Lung (tissue), 16 donors: ENCODE measurements around the gene RAB44. TPM values are rescaled to one million over a fixed set of nuclear protein-coding genes. Genes with fewer than 3 reads are reported as not detected.

Experiments used
- ATAC-seq: fragments of 200-7000 bp; cut with Tn5 transposase; one replicate; pipeline ENCODE4 v1.9.1; 2020; ENCODE audit warnings: moderate number of reproducible peaks; ENCODE audit not compliant: insufficient read depth, low FRiP score
- DNase-seq, 3 donors: peaks; one replicate each; pipeline ENCODE4 v3.0.0-alpha.2; 2013 to 2017
- H3K27ac ChIP-seq, 2 donors: one replicate each; pipeline ENCODE4 v1.5.1; 2013; ENCODE audit warnings: mild to moderate bottlenecking in 2 of 2, moderate library complexity in 2 of 2, control low read depth in 1 of 2, inconsistent platforms in 1 of 2, low read depth in 1 of 2, low read length in 1 of 2
- H3K27me3 ChIP-seq, 3 donors: one replicate each; pipeline ENCODE4 v1.5.1; 2013; ENCODE audit warnings: low read length in 2 of 3; ENCODE audit not compliant: control insufficient read depth in 3 of 3, insufficient read depth in 3 of 3
- H3K36me3 ChIP-seq, 4 donors: one replicate each; pipeline ENCODE4 v1.5.1; 2013; ENCODE audit warnings: low read length in 4 of 4, mild to moderate bottlenecking in 1 of 4, moderate library complexity in 1 of 4; ENCODE audit not compliant: control insufficient read depth in 4 of 4, insufficient read depth in 4 of 4
- H3K4me1 ChIP-seq, 5 donors: one replicate each; pipeline ENCODE4 v1.5.1; 2013; ENCODE audit warnings: low read length in 5 of 5, mild to moderate bottlenecking in 2 of 5, moderate library complexity in 1 of 5; ENCODE audit not compliant: control insufficient read depth in 5 of 5, insufficient read depth in 5 of 5
- H3K4me3 ChIP-seq: one replicate; pipeline ENCODE4 v1.5.1; 2013; ENCODE audit warnings: mild to moderate bottlenecking, control low read depth, moderate library complexity
- H3K9ac ChIP-seq, 2 donors: one replicate each; pipeline ENCODE4 v1.5.1; 2013; ENCODE audit warnings: low read length in 2 of 2, control low read depth in 1 of 2; ENCODE audit not compliant: insufficient read depth in 1 of 2
- H3K9me3 ChIP-seq, 4 donors: one replicate each; pipeline ENCODE4 v1.5.1; 2013; ENCODE audit warnings: low read length in 3 of 4, mild to moderate bottlenecking in 1 of 4, moderate library complexity in 1 of 4; ENCODE audit not compliant: control insufficient read depth in 4 of 4, insufficient read depth in 3 of 4
- CTCF ChIP-seq: IDR thresholded peaks from 2 replicates; pipeline ENCODE4 v1.5.1; 2012; ENCODE audit warnings: mild to moderate bottlenecking; ENCODE audit errors: control extremely low read depth, extremely low read depth
- WGBS, 2 donors: extraction: QIAGEN DNeasy Blood & Tissue Kit; methylation state at CpG; one replicate each; pipeline ENCODE4 v1.1.7; 2013; 5-methylcytosine and 5-hydroxymethylcytosine counted together
- long read RNA-seq, 5 donors: transcript quantifications; one replicate each; lab custom pipeline, GENCODE V29; 2026
- polyA plus RNA-seq, 2 donors: library from polyadenylated mRNA; stranded (reverse); fragments of 200-250 nt; gene quantifications; one replicate each; pipeline ENCODE4 v1.2.1, GENCODE V29; 2013
- total RNA-seq, 2 donors: library from RNA; depleted of rRNA in 1 of 2; stranded (reverse); fragments of >200 nt in 1 of 2; gene quantifications; one replicate each; pipeline ENCODE4 v1.2.1, GENCODE V29; 2014 to 2021
- donor health status: control.
- donor health status: control.
- donor health status: Bipolar disorder and iron deficiency.
- donor health status: healthy.
- donor health status: DM: yes; HTN: yes; CAD: no.

RAB44 gene
- total RNA-seq (1 to 10 TPM; 1.2 to 1.5 TPM), polyA plus RNA-seq (under 1 TPM; 0.26 to 0.66 TPM)
- long read RNA-seq, donor 1: 0 reads
- long read RNA-seq, donor 2: 0 reads
- long read RNA-seq, donor 3: 0 reads
- long read RNA-seq, donor 4: 0 reads
- long read RNA-seq, donor 5: 0 reads

- 44 to 68% methylated on average over 7 of the region's 7 CpGs for WGBS, 2 donors
Observed at GRCh38 chr6:36697481-36697903, at the start of gene RAB44. TSS of gene RAB44 (plus strand) at chr6:36697826. CDS start at chr6:36704236, 6,410 bp downstream.

GRCh38 chr6:36649086-36649485 is 48.5 kb upstream of the RAB44 start:
- no peak for DNase-seq
- no peak for ATAC-seq
- no peak for TF ChIP-seq CTCF
- Histone ChIP-seq H3K4me1 (peaks cover 0 to 5% (median 0%) of the 10 kb centered on the region in 5 donors), H3K27ac (no peak overlapping the region), H3K9ac (no peak overlapping the region), H3K4me3 (no peak overlapping the region), H3K36me3 (no peaks in the 10 kb centered on the region), H3K9me3 (no peaks in the 10 kb centered on the region), H3K27me3 (no peaks in the 10 kb centered on the region)
- 82 to 85% methylated on average over 3 of the region's 3 CpGs for WGBS, 2 donors

More at GRCh38 chr6:36697481-36697903, at the start of gene RAB44:
- no peaks in the 10 kb centered on the region for H3K9me3 ChIP-seq
- DNase-seq (no peak), ATAC-seq (no peak)
- no peak for TF ChIP-seq CTCF
- H3K36me3 ChIP-seq: no peaks in the 10 kb centered on the region
- no peak within 1 kb of the TSS for H3K27ac ChIP-seq
- H3K27me3 ChIP-seq: no peaks in the 10 kb centered on the region
- H3K4me3 ChIP-seq: no peak within 1 kb of the TSS
- H3K9ac ChIP-seq: no peak within 1 kb of the TSS
- no peaks in the 10 kb centered on the region for H3K4me1 ChIP-seq

DNA sequence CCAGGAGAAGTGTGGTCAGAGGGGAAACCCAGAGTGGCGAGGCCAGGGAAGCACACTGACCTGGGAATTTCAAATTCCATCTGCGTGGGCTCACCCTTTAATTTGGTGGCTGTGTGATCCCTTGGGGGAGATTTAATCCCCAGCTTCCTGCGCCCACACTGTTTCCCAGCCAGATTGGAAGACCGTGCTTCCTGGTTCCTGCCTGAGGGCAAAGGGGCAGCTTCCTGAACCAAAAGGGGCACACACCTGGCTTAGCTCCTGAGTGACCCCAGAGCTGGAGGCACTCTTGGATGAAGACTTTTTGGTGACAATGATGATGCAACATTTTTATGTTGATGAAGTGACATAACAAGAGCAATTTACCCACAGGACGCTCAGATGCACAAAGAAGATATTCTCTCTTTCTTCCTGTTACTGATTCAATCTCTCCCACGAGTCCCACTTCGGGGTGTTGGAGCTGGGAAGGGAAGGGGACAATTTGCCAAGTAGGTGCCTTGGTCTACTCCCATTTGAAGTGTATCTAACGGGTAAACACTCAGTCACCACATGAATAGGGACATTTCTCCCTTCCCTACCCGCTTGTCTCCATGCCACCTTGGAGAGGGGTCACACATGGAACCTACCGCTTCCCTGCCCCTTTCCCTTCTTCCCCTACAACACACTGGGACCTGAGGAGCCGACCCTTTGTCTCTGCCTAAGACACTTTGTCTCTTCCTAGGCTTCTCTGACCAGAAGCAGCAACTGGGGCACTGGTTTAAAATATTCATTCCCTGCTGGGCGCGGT is 47.7 kb upstream of the RAB44 start:
- Histone ChIP-seq H3K27me3 (no peaks in the 10 kb centered on the region), H3K36me3 (no peaks in the 10 kb centered on the region), H3K9ac (no peak overlapping the region), H3K9me3 (no peaks in the 10 kb centered on the region), H3K27ac (no peak overlapping the region), H3K4me3 (no peak overlapping the region), H3K4me1 (peaks cover 0 to 4% (median 0%) of the 10 kb centered on the region in 5 donors)
- DNase-seq (no peak), ATAC-seq (no peak)
- 59 to 62% methylated on average over 13 of the region's 13 CpGs for WGBS, 2 donors
- TF ChIP-seq CTCF: no peak
